ENCODE results near the gene HTRA2.

The HTRA2 gene

DNA sequence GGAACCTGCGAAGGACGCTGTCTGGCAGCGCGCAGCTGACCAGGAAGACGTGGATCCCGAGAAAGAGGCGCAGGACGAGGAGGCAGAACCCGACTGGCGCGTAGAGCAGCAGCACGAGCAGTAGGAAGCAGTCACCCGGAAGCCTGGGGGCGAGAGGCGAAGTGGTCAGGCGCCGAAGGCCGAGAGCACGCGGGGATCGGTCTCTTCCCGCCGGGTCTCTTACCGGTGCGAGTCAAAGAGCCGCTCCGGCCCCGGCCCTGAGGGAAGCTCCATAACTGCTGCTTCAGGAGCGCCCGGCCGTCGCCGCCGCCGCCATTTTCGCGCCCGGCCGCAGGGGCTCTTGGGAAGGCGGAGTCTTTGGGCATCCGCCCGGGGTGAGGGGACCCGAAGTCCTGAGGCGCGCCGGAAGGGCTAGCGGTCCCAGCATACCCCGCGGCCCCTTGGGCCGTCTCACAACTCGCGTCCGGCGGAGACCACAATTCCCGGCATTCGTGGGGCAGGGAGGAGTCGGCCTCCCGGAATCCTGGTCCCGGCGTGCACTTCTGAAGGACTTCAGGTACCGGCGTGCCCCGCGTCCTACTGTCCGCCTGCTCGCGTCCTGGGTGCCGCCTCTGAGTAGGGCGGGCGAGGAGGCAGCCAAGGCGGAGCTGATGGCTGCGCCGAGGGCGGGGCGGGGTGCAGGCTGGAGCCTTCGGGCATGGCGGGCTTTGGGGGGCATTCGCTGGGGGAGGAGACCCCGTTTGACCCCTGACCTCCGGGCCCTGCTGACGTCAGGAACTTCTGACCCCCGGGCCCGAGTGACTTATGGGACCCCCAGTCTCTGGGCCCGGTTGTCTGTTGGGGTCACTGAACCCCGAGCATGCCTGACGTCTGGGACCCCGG, at the start of gene HTRA2, which contains the start of gene AUP1:
Gene HTRA2 (plus strand): TSS at position 577 of the 882 bp plus-strand sequence. CDS start 74 bp downstream, at position 651.
Gene AUP1 (minus strand): TSS at position 350 of the 882 bp plus-strand sequence. CDS start 77 bp downstream, at position 273.
- peaks cover 30% of the 10 kb centered on the region for H3K79me2 ChIP-seq (ENCODE audit: insufficient read depth, low read depth)
- peak within 1 kb of the TSS; percentile 91 for H3K9ac ChIP-seq
- TF ChIP-seq, protein P1, sequence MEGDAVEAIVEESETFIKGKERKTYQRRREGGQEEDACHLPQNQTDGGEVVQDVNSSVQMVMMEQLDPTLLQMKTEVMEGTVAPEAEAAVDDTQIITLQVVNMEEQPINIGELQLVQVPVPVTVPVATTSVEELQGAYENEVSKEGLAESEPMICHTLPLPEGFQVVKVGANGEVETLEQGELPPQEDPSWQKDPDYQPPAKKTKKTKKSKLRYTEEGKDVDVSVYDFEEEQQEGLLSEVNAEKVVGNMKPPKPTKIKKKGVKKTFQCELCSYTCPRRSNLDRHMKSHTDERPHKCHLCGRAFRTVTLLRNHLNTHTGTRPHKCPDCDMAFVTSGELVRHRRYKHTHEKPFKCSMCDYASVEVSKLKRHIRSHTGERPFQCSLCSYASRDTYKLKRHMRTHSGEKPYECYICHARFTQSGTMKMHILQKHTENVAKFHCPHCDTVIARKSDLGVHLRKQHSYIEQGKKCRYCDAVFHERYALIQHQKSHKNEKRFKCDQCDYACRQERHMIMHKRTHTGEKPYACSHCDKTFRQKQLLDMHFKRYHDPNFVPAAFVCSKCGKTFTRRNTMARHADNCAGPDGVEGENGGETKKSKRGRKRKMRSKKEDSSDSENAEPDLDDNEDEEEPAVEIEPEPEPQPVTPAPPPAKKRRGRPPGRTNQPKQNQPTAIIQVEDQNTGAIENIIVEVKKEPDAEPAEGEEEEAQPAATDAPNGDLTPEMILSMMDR (conservative IDR thresholded peaks at IDR 0.05; ENCODE audit: low read depth, low read length), result no peak
- no peaks in the 10 kb centered on the region for H4K20me1 ChIP-seq (ENCODE audit: insufficient read depth)
- H3K4me3 ChIP-seq (IDR thresholded peaks at IDR 0.05; ENCODE audit: insufficient read depth, low read depth, low read length), result peak within 1 kb of the TSS; percentile 72
- H2AFZ ChIP-seq (ENCODE audit: low read depth), result peak within 1 kb of the TSS; percentile 72
- H3K4me1 ChIP-seq (ENCODE audit: low read depth, poor library complexity, severe bottlenecking), result peaks cover 22% of the 10 kb centered on the region
- H3K27ac ChIP-seq, result peak within 1 kb of the TSS; percentile 71
- peaks cover 4% of the 10 kb centered on the region; the same call in 1 of the 2 replicates for H3K36me3 ChIP-seq (ENCODE audit: insufficient read depth)
- H3K27me3 ChIP-seq (ENCODE audit: insufficient read depth, low read depth), result no peaks in the 10 kb centered on the region
- H3K4me2 ChIP-seq, result peak within 1 kb of the TSS; percentile 100

DNA sequence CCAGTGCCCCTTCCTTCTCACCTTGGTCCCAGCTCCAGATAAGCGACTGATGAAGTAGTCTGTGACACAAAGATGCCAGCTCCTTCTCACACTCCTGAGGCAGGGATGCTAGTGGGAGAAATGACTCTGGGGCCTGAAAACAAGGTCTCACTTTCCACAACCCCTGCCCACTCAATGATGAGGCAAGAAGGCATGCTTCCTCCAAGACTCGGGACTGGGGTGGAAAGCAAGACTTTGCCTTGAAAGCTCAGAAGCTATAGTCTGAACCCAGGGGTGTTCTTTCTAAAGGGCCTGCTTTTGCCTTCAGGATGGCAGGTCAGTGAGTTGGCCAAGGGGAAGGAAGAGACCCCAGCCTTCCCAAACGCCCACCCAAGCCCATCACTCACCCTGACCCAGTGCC, 48.3 kb upstream of the HTRA2 start:
- Histone ChIP-seq H3K4me1 (ENCODE audit: low read depth, poor library complexity, severe bottlenecking) (peaks cover 15% of the 10 kb centered on the region), H3K4me3 (IDR thresholded peaks at IDR 0.05; ENCODE audit: insufficient read depth, low read depth, low read length) (no peak overlapping the region), H3K27ac (no peak overlapping the region), H3K9ac (peak overlapping the region; percentile 90; the same call in 1 of the 2 replicates), H3K4me2 (peak overlapping the region; percentile 97), H3K79me2 (ENCODE audit: insufficient read depth, low read depth) (peaks cover 18% of the 10 kb centered on the region), H2AFZ (ENCODE audit: low read depth) (no peak overlapping the region; the same call in 1 of the 2 replicates), H3K36me3 (ENCODE audit: insufficient read depth) (no peaks in the 10 kb centered on the region), H3K27me3 (ENCODE audit: insufficient read depth, low read depth) (no peaks in the 10 kb centered on the region), H4K20me1 (ENCODE audit: insufficient read depth) (no peaks in the 10 kb centered on the region)
- TF ChIP-seq, protein P1 (conservative IDR thresholded peaks at IDR 0.05; ENCODE audit: low read depth, low read length), result no peak

- H3K27ac ChIP-seq, result peak overlapping the region; percentile 75
- peaks cover 15% of the 10 kb centered on the region for H3K4me1 ChIP-seq (ENCODE audit: low read depth, poor library complexity, severe bottlenecking)
- peak overlapping the region; percentile 97 for H3K4me2 ChIP-seq
- peaks cover 18% of the 10 kb centered on the region for H3K79me2 ChIP-seq (ENCODE audit: insufficient read depth, low read depth)
- H4K20me1 ChIP-seq (ENCODE audit: insufficient read depth), result no peaks in the 10 kb centered on the region
- TF ChIP-seq, protein P1 (conservative IDR thresholded peaks at IDR 0.05; ENCODE audit: low read depth, low read length), result no peak
- no peaks in the 10 kb centered on the region for H3K27me3 ChIP-seq (ENCODE audit: insufficient read depth, low read depth)
- no peaks in the 10 kb centered on the region for H3K36me3 ChIP-seq (ENCODE audit: insufficient read depth)
- H3K9ac ChIP-seq, result peak overlapping the region; percentile 90
- no peak overlapping the region for H3K4me3 ChIP-seq (IDR thresholded peaks at IDR 0.05; ENCODE audit: insufficient read depth, low read depth, low read length)
- peak overlapping the region; percentile 99 for H2AFZ ChIP-seq (ENCODE audit: low read depth)
Measured at GRCh38 chr2:74481961-74482800, 47.6 kb upstream of the HTRA2 start.
